Measurements from ENCODE around the gene ZNF474.
"Not testable (repeated sequence)": the region's sequence is repeated elsewhere in the genome, so short reads cannot be mapped to it uniquely, and the experiment has no call there.

Gene ZNF474

GRCh38 chr5:122129306-122129705, at the start of gene ZNF474:
ZNF474 (plus strand) TSS chr5:122129546; CDS start chr5:122151991, 22,445 bp downstream.
- DNase-seq: no peak

- DNase-seq: no peak
Measured at GRCh38 chr5:122081541-122081940, 47.8 kb upstream of the ZNF474 start.

- no peak for DNase-seq
Measured at GRCh38 chr5:122083535-122083934, 45.8 kb upstream of the ZNF474 start.

- no peak for DNase-seq
Measured at GRCh38 chr5:122085041-122085440, 44.3 kb upstream of the ZNF474 start.

GRCh38 chr5:122089096-122090013, 40.0 kb upstream of the ZNF474 start:
- peak; percentile 19 for DNase-seq

GRCh38 chr5:122091936-122092600, 37.3 kb upstream of the ZNF474 start:
- DNase-seq: no peak

- DNase-seq: no peak
Measured at GRCh38 chr5:122093415-122094180, 35.7 kb upstream of the ZNF474 start.

- not testable (repeated sequence) for DNase-seq
Measured at GRCh38 chr5:122094251-122094650, 35.1 kb upstream of the ZNF474 start.

GRCh38 chr5:122095158-122095557, 34.2 kb upstream of the ZNF474 start:
- no peak for DNase-seq

GRCh38 chr5:122097391-122097790, 32.0 kb upstream of the ZNF474 start:
- no peak for DNase-seq

GRCh38 chr5:122099060-122099790, 30.1 kb upstream of the ZNF474 start:
- no peak for DNase-seq

GRCh38 chr5:122101636-122102285, 27.6 kb upstream of the ZNF474 start:
- DNase-seq: peak; percentile 35

GRCh38 chr5:122102825-122103224, 26.5 kb upstream of the ZNF474 start:
- no peak for DNase-seq

- DNase-seq: no peak
Measured at GRCh38 chr5:122105909-122106308, 23.4 kb upstream of the ZNF474 start.

GRCh38 chr5:122107016-122107415, 22.3 kb upstream of the ZNF474 start:
- no peak for DNase-seq

- no peak for DNase-seq
Measured at GRCh38 chr5:122110987-122111386, 18.4 kb upstream of the ZNF474 start.

GRCh38 chr5:122111460-122111859, 17.9 kb upstream of the ZNF474 start:
- no peak for DNase-seq

GRCh38 chr5:122112063-122112462, 17.3 kb upstream of the ZNF474 start:
- no peak for DNase-seq

GRCh38 chr5:122112733-122113558, 16.4 kb upstream of the ZNF474 start:
- no peak for DNase-seq

- no peak for DNase-seq
Measured at GRCh38 chr5:122114501-122114900, 14.8 kb upstream of the ZNF474 start.

GRCh38 chr5:122118356-122118948, 10.9 kb upstream of the ZNF474 start:
- no peak for DNase-seq

All from activated CD4-positive, alpha-beta T cell treated with anti-CD3 and anti-CD28 coated beads, Interleukin-10, Interleukin-2, amounts not matched to agents 100 ng/mL and 50 ng/mL, durations not matched to agents 16 hours and 8 hours (primary cell).